Activated CD4-positive, alpha-beta T cell treated with anti-CD3 and anti-CD28 coated beads, Interleukin-2, amount 50 U/mL, for 48 hours (primary cell): ENCODE data around the gene MALRD1.

Experiments used
- DNase-seq, 2 experiments: peaks; one replicate each; pipeline ENCODE4 v3.0.0-alpha.2; 2020

The MALRD1 gene

GRCh38 chr10:19656420-19657042, 607.9 kb downstream of the MALRD1 start:
- DNase-seq = no peak

GRCh38 chr10:19658131-19658530, 609.5 kb downstream of the MALRD1 start:
- DNase-seq = no peak

GRCh38 chr10:19658622-19659233, 610.1 kb downstream of the MALRD1 start:
- no peak for DNase-seq

- DNase-seq = no peak
Measured at GRCh38 chr10:19659920-19660655, 611.5 kb downstream of the MALRD1 start.

- no peak for DNase-seq
Measured at GRCh38 chr10:19663344-19663743, 614.7 kb downstream of the MALRD1 start.

- DNase-seq = no peak
Measured at GRCh38 chr10:19668116-19668515, 619.5 kb downstream of the MALRD1 start.

- no peak for DNase-seq
Measured at GRCh38 chr10:19676063-19676462, 627.5 kb downstream of the MALRD1 start.

GRCh38 chr10:19683356-19683755, 634.8 kb downstream of the MALRD1 start:
- no peak for DNase-seq

GRCh38 chr10:19683960-19684359, 635.4 kb downstream of the MALRD1 start:
- no peak for DNase-seq

GRCh38 chr10:19688344-19688743, 639.7 kb downstream of the MALRD1 start:
- no peak for DNase-seq

GRCh38 chr10:19689231-19689630, 640.6 kb downstream of the MALRD1 start:
- DNase-seq = no peak

GRCh38 chr10:19699299-19699698, 650.7 kb downstream of the MALRD1 start:
- DNase-seq = no peak

- DNase-seq = no peak
Measured at GRCh38 chr10:19701427-19702052, 652.9 kb downstream of the MALRD1 start.

- no peak for DNase-seq
Measured at GRCh38 chr10:19702215-19702614, 653.6 kb downstream of the MALRD1 start.

- no peak for DNase-seq
Measured at GRCh38 chr10:19704544-19704943, 655.9 kb downstream of the MALRD1 start.

- DNase-seq = no peak
Measured at GRCh38 chr10:19705250-19705649, 656.6 kb downstream of the MALRD1 start.

- DNase-seq = no peak
Measured at GRCh38 chr10:19706904-19707303, 658.3 kb downstream of the MALRD1 start.

GRCh38 chr10:19707376-19707775, 658.8 kb downstream of the MALRD1 start:
- no peak for DNase-seq

- DNase-seq = no peak
Measured at GRCh38 chr10:19708031-19708430, 659.4 kb downstream of the MALRD1 start.

- DNase-seq = no peak
Measured at GRCh38 chr10:19710600-19710999, 662.0 kb downstream of the MALRD1 start.

GRCh38 chr10:19713159-19713558, 664.6 kb downstream of the MALRD1 start:
- no peak for DNase-seq

GRCh38 chr10:19713800-19714525, 665.4 kb downstream of the MALRD1 start:
- DNase-seq = no peak

- DNase-seq = no peak
Measured at GRCh38 chr10:19719284-19719683, 670.7 kb downstream of the MALRD1 start.
